ENCODE measurements around the gene SLC37A3.
"Not testable (repeated sequence)": the region's sequence is repeated elsewhere in the genome, so short reads cannot be mapped to it uniquely, and the experiment has no call there.

Gene SLC37A3, protein sequence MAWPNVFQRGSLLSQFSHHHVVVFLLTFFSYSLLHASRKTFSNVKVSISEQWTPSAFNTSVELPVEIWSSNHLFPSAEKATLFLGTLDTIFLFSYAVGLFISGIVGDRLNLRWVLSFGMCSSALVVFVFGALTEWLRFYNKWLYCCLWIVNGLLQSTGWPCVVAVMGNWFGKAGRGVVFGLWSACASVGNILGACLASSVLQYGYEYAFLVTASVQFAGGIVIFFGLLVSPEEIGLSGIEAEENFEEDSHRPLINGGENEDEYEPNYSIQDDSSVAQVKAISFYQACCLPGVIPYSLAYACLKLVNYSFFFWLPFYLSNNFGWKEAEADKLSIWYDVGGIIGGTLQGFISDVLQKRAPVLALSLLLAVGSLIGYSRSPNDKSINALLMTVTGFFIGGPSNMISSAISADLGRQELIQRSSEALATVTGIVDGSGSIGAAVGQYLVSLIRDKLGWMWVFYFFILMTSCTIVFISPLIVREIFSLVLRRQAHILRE

DNA sequence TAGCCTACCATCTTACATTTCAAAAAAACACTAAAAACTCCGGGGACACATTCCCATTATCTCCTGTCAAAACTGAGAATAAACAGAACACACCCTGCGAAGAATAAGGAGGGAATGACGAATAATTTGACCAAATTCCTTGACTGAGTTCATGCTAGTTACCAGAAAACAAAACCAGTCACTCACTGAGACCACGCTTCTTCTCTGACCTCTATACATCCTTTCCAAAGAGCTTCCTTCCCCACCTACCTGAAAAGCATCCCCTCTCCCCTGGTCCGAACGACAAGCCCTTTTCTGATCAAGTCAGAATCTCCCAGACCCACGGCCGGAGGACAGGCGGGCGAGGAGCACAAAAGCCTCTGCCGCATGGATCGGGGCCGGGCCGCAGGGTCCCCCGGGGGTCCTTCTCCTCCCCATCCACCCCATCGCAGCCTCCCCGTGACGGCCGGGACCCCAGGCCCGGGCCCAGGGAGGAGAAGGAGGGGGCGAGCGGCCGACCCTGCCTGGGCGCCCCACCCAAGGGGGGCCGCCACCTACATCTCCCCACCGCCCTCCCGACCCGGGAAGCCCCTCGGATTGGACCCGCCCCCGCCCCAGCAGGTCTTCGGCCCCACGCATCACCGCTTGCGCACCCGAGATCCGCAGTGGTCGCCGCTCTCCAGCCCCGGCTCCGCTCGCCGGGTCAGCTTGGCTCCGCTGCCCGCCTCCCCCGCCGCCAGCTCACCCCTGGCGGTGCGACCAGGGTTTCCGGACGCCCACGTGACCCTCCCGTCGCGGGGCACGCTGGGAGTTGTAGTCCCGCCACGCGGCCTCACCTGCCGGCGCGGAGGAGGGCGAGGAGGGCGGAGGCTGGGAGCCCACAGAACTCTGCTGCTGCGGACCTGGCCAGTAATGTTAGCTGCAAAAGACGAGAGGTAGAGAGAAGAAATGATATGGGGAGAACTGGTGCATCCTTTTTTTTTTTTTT, at the start of gene SLC37A3:
TSS of gene SLC37A3 (minus strand) at position 747 of the 967 bp plus-strand sequence. CDS start 16,004 bp downstream, outside the sequence.
- peak; percentile 90 to 92 for DNase-seq

DNA sequence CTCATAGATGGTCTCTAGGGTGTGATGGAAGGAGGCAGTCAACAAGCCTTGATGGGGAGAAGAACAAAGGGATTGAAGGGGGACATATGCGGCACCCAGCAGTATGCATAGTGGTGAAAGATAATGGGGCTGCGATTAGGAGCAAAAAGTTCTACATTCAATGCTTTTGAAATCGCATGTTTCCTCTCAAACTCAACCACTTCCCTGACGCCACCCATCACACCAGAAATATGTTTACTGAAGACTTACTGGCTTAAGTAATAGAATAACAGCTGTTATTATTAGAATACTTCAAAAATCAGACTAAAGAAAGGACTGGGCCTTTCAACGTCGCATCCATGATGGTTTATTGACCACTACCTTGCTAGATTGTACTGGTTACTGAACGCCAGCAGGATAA, 49.5 kb upstream of the SLC37A3 start:
- no peak for DNase-seq

DNA sequence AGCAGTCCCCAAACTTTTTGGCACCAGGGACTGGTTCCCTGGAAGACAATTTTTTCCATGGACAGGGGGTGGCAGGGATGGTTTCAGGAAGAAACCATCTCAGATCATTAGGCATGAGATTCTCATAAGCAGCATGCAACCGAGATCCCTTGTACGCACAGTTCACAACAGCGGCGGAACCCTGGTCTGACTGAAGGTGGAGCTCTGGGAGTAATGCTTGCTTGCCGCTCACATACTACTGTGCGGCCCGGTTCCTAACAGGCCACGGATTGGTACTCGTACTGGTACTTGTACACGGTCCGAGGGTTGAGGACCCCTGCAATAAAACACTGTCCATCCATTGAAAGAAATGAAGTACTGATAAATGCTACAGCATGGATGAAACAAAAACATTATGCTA, 48.1 kb upstream of the SLC37A3 start:
- no peak for DNase-seq

DNA sequence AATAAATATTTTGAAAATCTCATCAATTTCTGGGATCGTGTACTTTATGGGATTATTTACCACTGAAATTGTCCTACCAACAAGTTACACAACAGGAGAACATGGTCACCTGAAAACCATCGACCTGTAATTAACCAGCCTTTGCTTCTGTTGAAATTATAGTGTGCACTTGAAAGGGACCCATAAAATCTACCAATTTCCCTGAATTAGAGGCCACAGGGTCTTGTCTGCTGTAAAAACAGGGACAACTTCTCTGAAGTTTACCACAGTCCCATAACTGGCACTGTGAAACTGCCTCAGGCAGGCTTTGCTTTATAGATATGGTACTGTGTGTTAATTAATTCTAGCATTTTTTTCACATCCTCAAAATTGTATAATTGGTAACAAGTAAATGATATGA, 43.2 kb upstream of the SLC37A3 start:
- no peak for DNase-seq

DNA sequence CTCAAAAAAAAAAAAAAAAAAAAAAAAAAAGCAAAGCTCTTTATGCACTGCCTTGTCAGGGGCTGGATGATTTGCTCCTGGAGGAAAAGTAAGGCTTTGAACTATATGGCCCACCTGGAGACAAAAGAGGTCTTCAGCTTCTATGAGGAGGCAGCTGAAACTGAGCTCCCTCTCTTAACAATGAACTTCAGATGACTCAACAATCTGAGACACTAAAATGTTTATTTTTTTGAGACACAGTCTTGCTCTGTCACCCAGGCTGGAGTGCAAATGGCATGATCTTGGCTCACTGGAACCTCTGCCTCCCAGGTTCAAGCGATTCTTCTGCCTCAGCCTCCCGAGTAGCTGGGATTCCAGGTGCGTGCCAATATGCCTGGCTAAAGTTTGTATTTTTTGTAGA, 42.3 kb upstream of the SLC37A3 start:
- DNase-seq: no peak

DNA sequence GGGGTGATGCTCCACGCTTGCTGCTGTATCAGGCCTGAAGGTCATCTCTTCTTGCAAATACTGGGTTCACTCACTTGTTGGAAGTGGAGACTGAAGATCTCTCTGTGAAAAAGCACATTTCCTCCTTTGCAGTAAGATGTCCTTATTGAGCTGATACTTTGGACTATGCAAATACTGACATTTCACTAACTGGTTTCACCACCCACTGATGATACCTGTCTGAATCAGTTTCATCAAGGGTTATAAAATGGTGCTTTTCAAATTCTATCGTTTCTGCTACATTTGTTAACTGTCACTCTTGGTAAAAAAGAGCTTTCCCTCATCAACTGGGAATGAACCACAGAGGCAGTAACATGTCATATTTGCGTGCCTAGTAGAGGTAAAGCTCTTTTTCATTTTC, 41.0 kb upstream of the SLC37A3 start:
- no peak for DNase-seq

DNA sequence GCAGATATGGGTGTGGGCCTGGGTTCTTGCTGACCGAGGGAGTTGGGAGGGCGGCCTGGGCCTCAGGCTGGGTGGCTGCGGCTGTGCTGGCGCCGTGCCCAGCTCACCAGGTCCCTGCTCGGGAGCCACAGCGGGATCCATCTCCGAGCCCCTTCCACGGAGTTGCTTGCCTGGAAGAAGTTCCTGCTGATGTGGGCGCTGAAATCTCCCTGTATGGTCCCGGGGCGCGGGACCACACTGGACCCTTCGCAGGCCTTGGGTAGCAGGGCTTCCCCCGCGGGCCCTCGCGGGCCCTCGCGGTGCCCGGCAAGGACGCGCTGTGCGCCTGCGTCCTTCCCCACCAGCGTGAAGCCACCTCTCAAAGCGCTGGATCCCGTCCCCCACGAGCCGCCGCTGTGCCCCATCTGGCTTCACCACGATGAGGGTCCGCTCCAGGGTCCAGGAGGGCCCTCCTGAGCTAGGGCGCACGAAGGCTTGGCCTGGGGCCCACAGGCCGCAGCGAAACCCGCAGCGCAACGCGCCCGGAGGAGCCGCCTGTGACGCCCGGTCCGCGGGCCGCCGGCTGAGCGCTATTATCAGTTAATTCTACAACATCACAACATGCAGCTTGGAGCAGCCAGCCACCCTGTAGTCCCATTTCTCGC, 37.0 kb upstream of the SLC37A3 start:
- DNase-seq: no peak

DNA sequence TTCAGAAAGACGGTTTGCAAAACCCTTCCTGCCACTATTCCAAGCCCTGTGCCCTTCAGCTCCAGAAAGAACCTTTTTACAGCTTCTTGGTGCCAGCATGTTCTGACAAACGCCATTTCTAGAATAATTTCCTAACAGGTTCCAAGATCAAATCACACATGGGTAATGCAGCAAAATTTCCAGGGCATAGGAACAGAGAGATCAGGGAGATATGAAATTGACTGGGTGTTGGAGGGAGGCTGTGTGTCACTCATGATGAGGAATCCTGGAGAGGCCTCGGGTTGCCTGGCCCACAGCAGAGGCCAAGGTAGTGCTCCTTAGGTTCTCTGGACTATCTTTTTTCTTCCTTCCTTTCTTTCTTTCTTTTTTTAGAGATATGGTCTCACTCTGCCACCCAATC, 35.1 kb upstream of the SLC37A3 start:
- no peak for DNase-seq

DNA sequence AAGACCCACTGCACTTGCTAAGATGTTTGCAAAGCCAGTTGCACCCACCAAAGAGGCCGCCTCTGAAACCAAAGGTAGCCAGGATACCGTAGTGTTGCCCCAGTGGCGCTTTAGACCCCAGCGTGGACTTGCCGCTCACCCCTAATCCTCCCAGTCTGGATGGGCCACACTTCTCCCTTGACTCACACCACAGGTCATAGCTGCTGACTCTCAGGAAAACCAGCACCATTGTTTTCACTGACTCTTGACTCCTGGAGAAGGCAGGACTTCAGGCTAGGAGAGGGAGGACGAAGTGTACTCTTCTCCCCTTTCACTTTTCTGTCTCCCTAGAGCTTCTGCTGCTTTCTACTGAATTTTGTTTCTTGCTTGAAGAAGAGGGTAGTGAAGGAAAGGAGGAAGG, 27.8 kb upstream of the SLC37A3 start:
- no peak for DNase-seq

DNA sequence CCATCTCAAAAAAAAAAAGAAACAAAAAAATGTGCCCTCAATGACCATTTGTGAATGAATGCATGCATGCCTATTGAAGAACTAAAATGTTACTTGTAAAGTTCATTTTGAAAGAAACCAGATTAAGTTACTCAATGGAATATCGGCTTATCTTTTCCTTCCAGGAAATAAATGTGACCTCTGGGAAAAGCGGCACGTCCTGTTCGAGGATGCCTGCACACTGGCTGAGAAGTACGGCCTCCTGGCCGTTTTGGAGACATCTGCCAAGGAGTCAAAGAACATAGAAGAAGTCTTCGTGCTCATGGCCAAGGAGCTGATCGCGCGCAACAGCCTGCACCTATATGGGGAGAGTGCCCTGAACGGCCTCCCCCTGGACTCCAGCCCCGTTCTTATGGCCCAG, 27.4 kb upstream of the SLC37A3 start:
- no peak for DNase-seq

DNA sequence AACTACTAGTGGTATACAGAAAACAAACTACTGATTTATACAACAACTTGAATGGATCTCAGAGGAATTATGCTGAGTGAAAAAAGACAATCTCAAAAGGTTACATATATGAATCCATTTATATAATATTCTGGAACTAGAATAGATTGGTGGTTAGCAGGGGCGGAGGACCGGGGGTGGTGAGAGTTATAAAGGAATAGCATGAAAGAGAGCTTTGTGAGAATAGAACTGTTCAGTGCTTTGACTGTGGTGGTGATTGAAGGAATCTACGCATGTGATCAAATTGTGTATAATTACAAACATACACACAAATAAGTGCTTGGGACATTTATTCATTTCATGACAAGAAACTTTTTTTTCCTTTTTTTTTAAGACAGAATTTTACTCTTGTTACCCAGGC, 25.2 kb upstream of the SLC37A3 start:
- DNase-seq: no peak

DNA sequence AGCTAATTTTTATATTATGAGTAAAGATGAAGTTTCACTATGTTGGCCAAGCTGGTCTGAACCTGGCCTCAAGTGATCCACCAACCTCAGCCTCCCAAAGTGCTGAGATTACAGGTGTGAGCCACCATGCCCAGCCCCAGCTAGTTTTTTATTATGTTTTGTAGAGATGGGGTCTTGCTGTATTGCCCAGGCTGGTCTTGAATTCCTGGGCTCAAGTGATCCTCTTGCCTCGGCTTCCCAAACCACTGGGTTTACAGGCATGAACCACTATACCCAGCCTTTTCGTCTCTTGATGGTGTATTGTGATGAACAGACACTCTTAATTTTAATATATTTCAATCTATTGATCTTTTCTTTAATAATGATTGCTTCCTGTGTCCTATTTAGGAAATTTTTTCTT, 23.2 kb upstream of the SLC37A3 start:
- DNase-seq: no peak

DNA sequence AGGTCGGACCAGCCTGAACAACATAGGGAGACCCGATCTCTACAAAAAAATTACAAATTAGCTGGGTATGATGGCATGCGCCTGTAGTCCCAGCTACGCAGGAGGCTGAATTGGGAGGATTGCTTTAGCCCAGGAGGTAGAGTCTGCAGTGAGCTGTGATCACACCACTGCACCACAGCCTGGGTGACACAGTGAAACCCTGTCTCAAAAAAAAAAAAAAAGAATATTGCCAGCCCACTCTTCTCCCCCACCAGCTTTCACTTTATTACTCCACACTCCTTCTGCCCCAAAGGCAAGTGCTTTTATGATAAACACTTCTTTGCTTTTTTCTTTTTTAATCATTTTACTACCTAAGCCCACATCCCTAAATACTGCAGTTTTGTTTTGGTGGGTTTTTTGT, 20.3 kb upstream of the SLC37A3 start:
- no peak for DNase-seq

DNA sequence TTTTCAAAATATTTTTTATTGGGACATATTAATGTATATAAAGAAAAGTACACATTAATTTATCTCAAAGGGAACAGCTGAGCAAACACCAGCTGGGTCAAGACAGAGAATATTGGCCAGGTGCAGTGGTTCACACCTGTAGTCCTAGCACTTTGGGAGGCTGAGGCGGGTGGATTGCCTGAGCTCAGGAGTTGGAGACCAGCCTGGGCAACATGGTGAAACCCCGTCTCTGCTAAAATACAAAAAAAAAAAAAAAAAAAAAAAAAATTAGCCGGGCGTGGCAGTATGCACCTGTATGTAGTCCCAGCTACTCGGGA, 19.8 kb upstream of the SLC37A3 start:
- not testable (repeated sequence) for DNase-seq

DNA sequence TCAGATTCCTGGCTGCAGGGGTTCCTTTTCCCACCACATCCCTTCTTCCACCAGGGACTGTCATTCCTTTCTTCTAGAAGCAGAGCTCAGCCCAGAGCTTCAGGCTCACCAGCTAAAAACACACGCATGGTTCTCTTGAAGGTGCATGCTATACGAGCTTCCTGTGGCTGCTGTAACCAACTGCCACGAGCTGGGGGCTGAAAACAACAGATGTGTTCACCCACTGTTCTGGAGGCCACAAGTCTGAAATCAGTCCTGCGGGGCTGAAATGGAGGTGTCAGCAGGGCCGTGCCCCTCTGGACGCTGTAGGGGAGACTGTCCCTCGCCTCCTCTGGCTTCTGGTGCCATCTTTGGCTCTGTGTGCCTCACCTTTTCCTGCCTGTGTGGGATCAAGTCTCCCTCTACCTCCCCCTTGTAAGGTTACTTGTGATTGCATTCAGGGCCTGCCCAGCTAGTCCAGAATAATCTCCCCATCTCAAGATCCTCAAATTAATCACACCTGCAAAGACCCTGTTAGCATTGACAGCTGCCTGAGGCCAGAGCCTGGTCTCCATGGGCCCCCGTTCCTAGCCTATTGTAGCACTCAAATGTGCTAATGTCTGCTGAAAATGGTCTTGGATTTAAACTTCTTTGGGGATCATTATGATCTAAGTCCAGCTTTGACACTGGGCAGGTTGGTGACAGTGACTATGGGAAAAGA, 19.3 kb upstream of the SLC37A3 start:
- DNase-seq: no peak

DNA sequence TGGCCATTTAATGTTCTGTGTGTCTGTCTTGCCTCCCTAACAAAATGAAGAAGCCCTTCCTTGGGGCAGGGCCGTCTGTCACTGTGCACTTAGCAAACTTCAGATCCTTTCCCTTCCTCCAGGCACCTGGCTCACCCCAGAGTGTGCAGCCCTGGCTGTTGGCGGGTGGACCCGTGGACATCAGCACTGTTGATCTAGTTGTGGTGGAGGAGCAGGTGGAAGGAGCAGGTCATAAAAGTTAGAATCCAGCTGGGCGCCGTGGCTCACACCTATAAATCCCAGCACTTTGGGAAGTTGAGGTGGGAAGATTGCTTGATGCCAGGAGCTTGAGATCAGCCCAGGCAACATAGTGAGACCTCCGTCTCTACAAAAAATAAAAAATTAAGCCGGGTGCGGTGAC, 18.2 kb upstream of the SLC37A3 start:
- DNase-seq: no peak

DNA sequence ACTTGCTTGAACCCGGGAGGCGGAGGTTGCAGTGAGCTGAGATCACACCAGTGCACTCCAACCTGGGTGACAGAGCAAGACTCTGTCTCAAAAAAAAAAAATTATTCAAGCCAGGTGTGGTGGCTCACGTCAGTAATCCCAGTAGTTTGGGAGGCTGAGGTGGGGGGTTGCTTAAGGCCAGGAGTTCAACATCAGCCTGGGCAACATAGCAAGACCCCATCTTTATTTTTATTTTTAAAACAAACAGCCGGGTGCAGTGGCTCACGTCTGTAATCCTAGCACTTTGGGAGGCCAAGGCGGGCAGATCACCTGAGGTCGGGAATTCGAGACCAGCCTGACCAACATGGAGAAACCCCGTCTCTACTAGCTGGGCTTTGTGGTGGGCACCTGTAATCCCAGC, 17.5 kb upstream of the SLC37A3 start:
- not testable (repeated sequence) for DNase-seq

DNA sequence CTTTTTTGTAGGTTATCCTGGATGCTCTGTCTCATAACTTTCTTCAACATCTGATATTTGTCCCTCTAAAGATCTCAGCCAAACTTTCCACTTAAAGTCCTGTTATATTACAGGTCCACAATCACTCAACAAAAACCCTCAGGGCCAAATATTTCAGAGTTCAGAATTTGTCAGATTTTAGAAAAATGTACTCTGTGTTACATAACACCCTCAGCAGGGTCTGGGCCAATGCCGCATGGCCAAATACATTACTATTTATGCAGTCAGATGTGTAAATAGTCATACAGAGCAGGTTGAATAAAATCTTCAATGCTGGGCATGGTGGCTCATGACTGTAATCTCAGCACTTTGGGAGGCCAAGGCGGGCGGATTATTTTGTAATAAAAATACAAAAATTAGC, 17.0 kb upstream of the SLC37A3 start:
- no peak for DNase-seq

DNA sequence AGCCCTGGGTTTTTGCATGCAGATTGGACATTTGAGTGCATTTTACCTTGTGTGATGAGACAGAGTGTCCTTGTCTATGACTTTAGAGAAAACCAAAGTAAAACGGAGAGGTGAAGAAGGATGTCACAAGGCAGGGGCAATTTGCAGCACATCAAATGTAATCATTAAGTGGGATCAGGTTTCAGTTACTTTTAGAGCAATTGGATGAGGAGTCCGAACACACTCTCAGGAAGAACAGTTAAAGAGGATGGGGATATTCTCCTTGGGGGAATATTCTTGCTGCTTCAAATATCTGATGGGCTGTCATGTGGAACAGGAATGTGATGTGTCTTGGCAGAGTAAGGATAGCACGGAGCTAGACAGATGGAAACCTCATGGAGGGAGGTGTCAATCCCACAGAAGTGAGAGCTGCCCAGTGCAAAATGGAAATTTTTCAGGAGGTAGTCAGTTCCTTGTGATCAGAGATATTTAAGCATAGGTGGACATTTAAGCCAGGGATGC, 6.3 kb upstream of the SLC37A3 start:
- DNase-seq: no peak

DNA sequence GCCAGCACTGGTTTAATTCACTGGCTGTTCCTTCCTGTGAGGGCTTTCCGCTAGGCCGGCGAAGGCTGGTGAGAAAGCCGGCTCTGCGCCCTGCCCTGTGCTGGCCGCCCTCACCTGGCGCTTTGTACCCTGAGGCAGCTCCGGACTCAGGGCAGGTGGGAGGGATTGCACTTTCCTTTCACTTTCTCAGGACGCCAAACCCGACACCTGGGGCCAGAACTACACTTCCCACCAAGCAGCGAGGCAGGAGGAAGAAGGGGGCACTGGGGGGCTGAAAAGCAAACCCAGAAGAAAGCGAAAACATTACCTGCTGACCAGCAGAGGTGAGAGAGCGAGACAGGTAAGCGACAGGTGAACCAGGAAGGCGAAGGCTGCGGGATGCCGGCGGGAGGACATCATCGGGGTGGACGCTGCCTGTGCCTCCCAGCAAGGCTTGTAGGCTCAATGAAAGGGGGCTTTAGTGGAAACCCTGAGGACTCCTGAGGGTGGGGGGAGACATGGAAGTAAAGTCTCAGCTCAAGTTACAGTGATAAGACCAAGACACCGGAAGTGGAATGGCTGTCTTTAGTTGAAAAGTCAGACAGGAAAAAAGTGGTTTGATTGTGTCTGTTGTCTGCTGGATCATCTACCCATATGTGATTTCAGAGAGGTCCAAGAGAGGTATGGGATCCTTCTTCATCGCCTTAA, 5.7 kb upstream of the SLC37A3 start, which contains the start of gene RAB19:
TSS of gene RAB19 (plus strand) at position 181 of the 687 bp plus-strand sequence. CDS start 3,589 bp downstream, outside the sequence.
- DNase-seq: peak; percentile 31 to 47

DNA sequence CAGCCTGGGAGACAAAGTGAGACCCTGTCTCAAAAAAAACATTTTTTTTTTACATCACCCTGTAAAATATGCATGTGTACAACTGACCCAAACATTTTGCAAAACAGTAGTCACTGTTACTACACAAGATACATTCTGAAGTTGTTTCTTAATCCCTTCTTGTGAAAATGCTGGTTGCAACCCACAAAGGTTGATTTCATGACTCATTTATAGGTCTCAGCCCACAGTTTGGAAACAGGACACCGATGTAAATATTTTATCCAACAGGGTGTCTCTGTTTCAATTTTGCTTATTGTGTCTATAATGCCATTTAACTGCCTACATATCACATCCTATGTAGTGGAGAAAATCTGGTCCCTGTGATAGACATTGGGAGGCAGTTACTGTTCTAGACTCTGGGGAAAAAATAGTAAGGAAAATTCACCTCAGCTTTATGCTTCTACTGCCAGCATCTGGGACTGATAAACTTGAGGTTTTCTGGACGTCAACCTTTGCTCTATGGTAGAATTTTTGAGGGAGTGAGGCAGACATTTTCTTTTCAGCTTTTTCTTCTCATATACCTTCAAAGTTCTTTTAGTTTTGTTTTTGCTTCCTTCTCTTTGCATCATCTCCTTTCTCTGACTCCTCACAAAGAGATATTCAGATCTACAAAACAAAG, 4.0 kb upstream of the SLC37A3 start:
- DNase-seq: no peak
